HEK293 (cell line): ENCODE results near the gene ZBTB20.

Source experiments
- CTCF ChIA-PET: fragments of 350-600 bp; formaldehyde crosslinking; extraction: SDS; loops from one replicate; lab custom pipeline; 2021; ENCODE audit warnings: antibody characterized with exemption; lab: Yijun Ruan, JAX
- POLR2A ChIA-PET: fragments of 300-600 bp; formaldehyde crosslinking; extraction: SDS; loops from one replicate; lab custom pipeline; 2020; ENCODE audit warnings: antibody characterized with exemption, inconsistent platforms; lab: Yijun Ruan, JAX
- H3K27ac ChIP-seq: fragments of 200-500 bp; sonication (Bioruptor generic); 2 replicates; pipeline ENCODE4 v1.5.1; 2014; ENCODE audit warnings: low read depth, low read length, control low read depth, inconsistent platforms; ENCODE audit errors: extremely low read depth
- H3K36me3 ChIP-seq, 2 experiments: fragments of 200-500 bp in 1 of 2; sonication (Bioruptor generic) in 1 of 2; 1 replicate in 1 of 2; 2 replicates in 1 of 2; pipeline ENCODE4 v1.5.1; 2014 to 2017; ENCODE audit warnings: inconsistent platforms in 2 of 2, low read length in 2 of 2; ENCODE audit not compliant: control insufficient read depth in 2 of 2, insufficient read depth in 1 of 2
- H3K4me1 ChIP-seq: fragments of 200-500 bp; sonication (Bioruptor generic); 2 replicates; pipeline ENCODE4 v1.5.1; 2014; ENCODE audit warnings: mild to moderate bottlenecking, low read length, inconsistent platforms; ENCODE audit not compliant: control insufficient read depth, insufficient read depth
- H3K4me3 ChIP-seq: 2 replicates; pipeline ENCODE4 v1.5.1; 2011; ENCODE audit warnings: low read depth, mild to moderate bottlenecking, control low read depth, low read length, moderate library complexity
- H3K9me3 ChIP-seq: fragments of 200-500 bp; sonication (Bioruptor generic); 2 replicates; pipeline ENCODE4 v1.5.1; 2014; ENCODE audit warnings: low read depth, low read length, inconsistent platforms; ENCODE audit not compliant: control insufficient read depth, insufficient read depth
- GLIS1 ChIP-seq: fragments of 450-650 bp; formaldehyde crosslinking; IDR thresholded peaks from 2 replicates; pipeline ENCODE4 v1.5.1; 2016; ENCODE audit warnings: missing biosample characterization, missing genetic modification characterization
- HOXC10 ChIP-seq: sonication (generic); formaldehyde crosslinking; IDR thresholded peaks from 2 replicates; pipeline ENCODE4 v1.8.1; 2023; ENCODE audit warnings: mild to moderate bottlenecking, missing genetic modification reagents
- KLF10 ChIP-seq: fragments of 450-650 bp; IDR thresholded peaks from 2 replicates; pipeline ENCODE4 v1.5.1; 2018; ENCODE audit warnings: missing biosample characterization, mild to moderate bottlenecking, missing genetic modification characterization
- OSR2 ChIP-seq: fragments of 450-650 bp; formaldehyde crosslinking; IDR thresholded peaks from 2 replicates; pipeline ENCODE4 v1.5.1; 2016; ENCODE audit warnings: missing biosample characterization, missing genetic modification characterization
- SP3 ChIP-seq: fragments of 450-650 bp; formaldehyde crosslinking; IDR thresholded peaks from 2 replicates; pipeline ENCODE4 v1.5.1; 2016; ENCODE audit warnings: missing biosample characterization, missing genetic modification characterization
- ZBTB21 ChIP-seq: fragments of 450-650 bp; formaldehyde crosslinking; IDR thresholded peaks from 2 replicates; pipeline ENCODE4 v1.5.1; 2017; ENCODE audit warnings: missing biosample characterization, missing genetic modification characterization
- ZFP41 ChIP-seq: fragments of 450-650 bp; formaldehyde crosslinking; IDR thresholded peaks from 2 replicates; pipeline ENCODE4 v1.5.1; 2016; ENCODE audit warnings: missing biosample characterization, missing genetic modification characterization, borderline replicate concordance
- ZNF112 ChIP-seq: fragments of 450-650 bp; formaldehyde crosslinking; IDR thresholded peaks from 2 replicates; pipeline ENCODE4 v1.5.0; 2017; ENCODE audit warnings: missing biosample characterization, missing genetic modification characterization
- ZNF184 ChIP-seq: fragments of 450-650 bp; IDR thresholded peaks from 2 replicates; pipeline ENCODE4 v1.5.1; 2018; ENCODE audit warnings: missing biosample characterization, mild to moderate bottlenecking, missing genetic modification characterization
- ZNF23 ChIP-seq: fragments of 450-650 bp; formaldehyde crosslinking; IDR thresholded peaks from 2 replicates; pipeline ENCODE4 v1.5.1; 2016; ENCODE audit warnings: missing biosample characterization, missing genetic modification characterization, borderline replicate concordance
- ZNF302 ChIP-seq: fragments of 450-650 bp; formaldehyde crosslinking; IDR thresholded peaks from 2 replicates; pipeline ENCODE4 v1.5.1; 2016; ENCODE audit warnings: missing biosample characterization, missing genetic modification characterization, low read depth
- ZNF350 ChIP-seq: fragments of 450-650 bp; formaldehyde crosslinking; IDR thresholded peaks from 2 replicates; pipeline ENCODE4 v1.5.0; 2017; ENCODE audit warnings: missing biosample characterization, mild to moderate bottlenecking, missing genetic modification characterization
- ZNF510 ChIP-seq: fragments of 450-650 bp; formaldehyde crosslinking; IDR thresholded peaks from 2 replicates; pipeline ENCODE4 v1.5.1; 2018; ENCODE audit warnings: mild to moderate bottlenecking, missing genetic modification characterization, missing biosample characterization; ENCODE audit not compliant: insufficient replicate concordance
- ZNF529 ChIP-seq: fragments of 450-650 bp; formaldehyde crosslinking; IDR thresholded peaks from 2 replicates; pipeline ENCODE4 v1.5.1; 2017; ENCODE audit warnings: missing genetic modification characterization, missing biosample characterization; ENCODE audit not compliant: insufficient replicate concordance
- ZNF544 ChIP-seq: fragments of 450-650 bp; formaldehyde crosslinking; IDR thresholded peaks from 2 replicates; pipeline ENCODE4 v1.5.0; 2017; ENCODE audit warnings: missing biosample characterization, missing genetic modification characterization
- ZNF549 ChIP-seq: fragments of 450-650 bp; IDR thresholded peaks from 2 replicates; pipeline ENCODE4 v1.5.1; 2018; ENCODE audit warnings: missing biosample characterization, missing genetic modification characterization, mild to moderate bottlenecking, inconsistent platforms, moderate library complexity
- ZNF837 ChIP-seq: fragments of 450-650 bp; formaldehyde crosslinking; IDR thresholded peaks from 2 replicates; pipeline ENCODE4 v1.5.1; 2016; ENCODE audit warnings: missing biosample characterization, missing genetic modification characterization
- TF ChIP-seq, protein P1 (sequence below): fragments of 450-650 bp; formaldehyde crosslinking; IDR thresholded peaks from 2 replicates; pipeline ENCODE4 v1.5.1; 2016; ENCODE audit warnings: missing biosample characterization, missing genetic modification characterization
- TF ChIP-seq, protein P2 (sequence below): fragments of 450-650 bp; formaldehyde crosslinking; IDR thresholded peaks from 2 replicates; pipeline ENCODE4 v1.5.1; 2016; ENCODE audit warnings: missing biosample characterization, missing genetic modification characterization
- TF ChIP-seq, protein P3 (sequence below): fragments of 450-650 bp; formaldehyde crosslinking; IDR thresholded peaks from 2 replicates; pipeline ENCODE4 v1.5.1; 2016; ENCODE audit warnings: missing biosample characterization, missing genetic modification characterization, low read depth
- TF ChIP-seq, protein P4 (sequence below): fragments of 450-650 bp; formaldehyde crosslinking; IDR thresholded peaks from 2 replicates; pipeline ENCODE4 v1.5.1; 2016; ENCODE audit warnings: missing biosample characterization, missing genetic modification characterization
- TF ChIP-seq, protein P5 (sequence below): fragments of 450-650 bp; formaldehyde crosslinking; IDR thresholded peaks from 2 replicates; pipeline ENCODE4 v1.5.1; 2017; ENCODE audit warnings: missing biosample characterization, missing genetic modification characterization

ZBTB20 gene

DNA sequence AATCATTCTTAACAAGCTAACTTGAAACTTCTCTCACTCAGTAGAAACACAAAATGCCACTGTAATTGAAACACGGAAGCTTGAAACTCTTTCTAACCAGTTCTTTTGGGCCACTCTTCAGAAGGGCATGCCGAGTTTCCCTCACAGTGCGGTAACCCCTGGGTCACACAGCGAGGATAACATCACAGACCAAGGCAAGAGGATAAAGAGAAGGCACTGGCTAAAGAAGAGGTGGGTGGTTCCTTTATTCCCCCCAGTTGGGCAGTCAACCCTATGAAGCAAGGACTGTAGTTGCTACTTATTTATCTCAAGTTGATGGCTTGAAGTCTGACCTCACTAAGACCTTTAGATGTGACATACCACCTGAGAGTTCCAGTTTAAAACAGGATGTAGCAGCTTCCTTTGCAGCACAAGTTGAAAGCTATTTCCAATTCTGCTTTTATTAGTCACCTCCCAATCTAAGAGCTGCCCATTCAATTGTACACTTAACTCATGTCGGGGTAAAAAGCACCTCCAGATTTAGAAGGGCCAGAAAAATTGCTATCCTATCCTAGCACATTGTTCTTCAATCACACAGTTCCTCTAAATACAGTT lies 580.8 kb downstream of the ZBTB20 start:
- ChIA-PET POLR2A (no interaction called here), CTCF (no interaction called here)
- Histone ChIP-seq H3K27ac (no peak overlapping the region), H3K36me3 (no peaks in the 10 kb centered on the region), H3K9me3 (no peaks in the 10 kb centered on the region), H3K4me3 (no peak overlapping the region), H3K4me1 (no peaks in the 10 kb centered on the region)
- TF ChIP-seq ZNF837 (tag by site-specific recombination), result no peak
- TF ChIP-seq, protein P1, sequence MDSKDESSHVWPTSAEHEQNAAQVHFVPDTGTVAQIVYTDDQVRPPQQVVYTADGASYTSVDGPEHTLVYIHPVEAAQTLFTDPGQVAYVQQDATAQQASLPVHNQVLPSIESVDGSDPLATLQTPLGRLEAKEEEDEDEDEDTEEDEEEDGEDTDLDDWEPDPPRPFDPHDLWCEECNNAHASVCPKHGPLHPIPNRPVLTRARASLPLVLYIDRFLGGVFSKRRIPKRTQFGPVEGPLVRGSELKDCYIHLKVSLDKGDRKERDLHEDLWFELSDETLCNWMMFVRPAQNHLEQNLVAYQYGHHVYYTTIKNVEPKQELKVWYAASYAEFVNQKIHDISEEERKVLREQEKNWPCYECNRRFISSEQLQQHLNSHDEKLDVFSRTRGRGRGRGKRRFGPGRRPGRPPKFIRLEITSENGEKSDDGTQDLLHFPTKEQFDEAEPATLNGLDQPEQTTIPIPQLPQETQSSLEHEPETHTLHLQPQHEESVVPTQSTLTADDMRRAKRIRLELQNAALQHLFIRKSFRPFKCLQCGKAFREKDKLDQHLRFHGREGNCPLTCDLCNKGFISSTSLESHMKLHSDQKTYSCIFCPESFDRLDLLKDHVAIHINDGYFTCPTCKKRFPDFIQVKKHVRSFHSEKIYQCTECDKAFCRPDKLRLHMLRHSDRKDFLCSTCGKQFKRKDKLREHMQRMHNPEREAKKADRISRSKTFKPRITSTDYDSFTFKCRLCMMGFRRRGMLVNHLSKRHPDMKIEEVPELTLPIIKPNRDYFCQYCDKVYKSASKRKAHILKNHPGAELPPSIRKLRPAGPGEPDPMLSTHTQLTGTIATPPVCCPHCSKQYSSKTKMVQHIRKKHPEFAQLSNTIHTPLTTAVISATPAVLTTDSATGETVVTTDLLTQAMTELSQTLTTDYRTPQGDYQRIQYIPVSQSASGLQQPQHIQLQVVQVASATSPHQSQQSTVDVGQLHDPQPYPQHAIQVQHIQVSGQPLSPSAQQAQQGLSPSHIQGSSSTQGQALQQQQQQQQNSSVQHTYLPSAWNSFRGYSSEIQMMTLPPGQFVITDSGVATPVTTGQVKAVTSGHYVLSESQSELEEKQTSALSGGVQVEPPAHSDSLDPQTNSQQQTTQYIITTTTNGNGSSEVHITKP (tag by site-specific recombination), result no peak
- TF ChIP-seq ZNF302, result no peak
- no peak for TF ChIP-seq ZBTB21 (tag by site-specific recombination)
- no peak for TF ChIP-seq ZNF529 (tag by site-specific recombination)
- TF ChIP-seq, protein P2, sequence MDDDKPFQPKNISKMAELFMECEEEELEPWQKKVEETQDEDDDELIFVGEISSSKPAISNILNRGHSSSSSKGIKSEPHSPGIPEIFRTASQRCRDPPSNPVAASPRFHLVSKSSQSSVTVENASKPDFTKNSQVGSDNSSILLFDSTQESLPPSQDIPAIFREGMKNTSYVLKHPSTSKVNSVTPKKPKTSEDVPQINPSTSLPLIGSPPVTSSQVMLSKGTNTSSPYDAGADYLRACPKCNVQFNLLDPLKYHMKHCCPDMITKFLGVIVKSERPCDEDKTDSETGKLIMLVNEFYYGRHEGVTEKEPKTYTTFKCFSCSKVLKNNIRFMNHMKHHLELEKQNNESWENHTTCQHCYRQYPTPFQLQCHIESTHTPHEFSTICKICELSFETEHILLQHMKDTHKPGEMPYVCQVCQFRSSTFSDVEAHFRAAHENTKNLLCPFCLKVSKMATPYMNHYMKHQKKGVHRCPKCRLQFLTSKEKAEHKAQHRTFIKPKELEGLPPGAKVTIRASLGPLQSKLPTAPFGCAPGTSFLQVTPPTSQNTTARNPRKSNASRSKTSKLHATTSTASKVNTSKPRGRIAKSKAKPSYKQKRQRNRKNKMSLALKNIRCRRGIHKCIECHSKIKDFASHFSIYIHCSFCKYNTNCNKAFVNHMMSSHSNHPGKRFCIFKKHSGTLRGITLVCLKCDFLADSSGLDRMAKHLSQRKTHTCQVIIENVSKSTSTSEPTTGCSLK (tag by site-specific recombination), result no peak
- TF ChIP-seq, protein P3, sequence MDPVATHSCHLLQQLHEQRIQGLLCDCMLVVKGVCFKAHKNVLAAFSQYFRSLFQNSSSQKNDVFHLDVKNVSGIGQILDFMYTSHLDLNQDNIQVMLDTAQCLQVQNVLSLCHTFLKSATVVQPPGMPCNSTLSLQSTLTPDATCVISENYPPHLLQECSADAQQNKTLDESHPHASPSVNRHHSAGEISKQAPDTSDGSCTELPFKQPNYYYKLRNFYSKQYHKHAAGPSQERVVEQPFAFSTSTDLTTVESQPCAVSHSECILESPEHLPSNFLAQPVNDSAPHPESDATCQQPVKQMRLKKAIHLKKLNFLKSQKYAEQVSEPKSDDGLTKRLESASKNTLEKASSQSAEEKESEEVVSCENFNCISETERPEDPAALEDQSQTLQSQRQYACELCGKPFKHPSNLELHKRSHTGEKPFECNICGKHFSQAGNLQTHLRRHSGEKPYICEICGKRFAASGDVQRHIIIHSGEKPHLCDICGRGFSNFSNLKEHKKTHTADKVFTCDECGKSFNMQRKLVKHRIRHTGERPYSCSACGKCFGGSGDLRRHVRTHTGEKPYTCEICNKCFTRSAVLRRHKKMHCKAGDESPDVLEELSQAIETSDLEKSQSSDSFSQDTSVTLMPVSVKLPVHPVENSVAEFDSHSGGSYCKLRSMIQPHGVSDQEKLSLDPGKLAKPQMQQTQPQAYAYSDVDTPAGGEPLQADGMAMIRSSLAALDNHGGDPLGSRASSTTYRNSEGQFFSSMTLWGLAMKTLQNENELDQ, result no peak
- no peak for TF ChIP-seq ZNF549 (tag by site-specific recombination)
- TF ChIP-seq KLF10 (tag by site-specific recombination), result no peak

DNA sequence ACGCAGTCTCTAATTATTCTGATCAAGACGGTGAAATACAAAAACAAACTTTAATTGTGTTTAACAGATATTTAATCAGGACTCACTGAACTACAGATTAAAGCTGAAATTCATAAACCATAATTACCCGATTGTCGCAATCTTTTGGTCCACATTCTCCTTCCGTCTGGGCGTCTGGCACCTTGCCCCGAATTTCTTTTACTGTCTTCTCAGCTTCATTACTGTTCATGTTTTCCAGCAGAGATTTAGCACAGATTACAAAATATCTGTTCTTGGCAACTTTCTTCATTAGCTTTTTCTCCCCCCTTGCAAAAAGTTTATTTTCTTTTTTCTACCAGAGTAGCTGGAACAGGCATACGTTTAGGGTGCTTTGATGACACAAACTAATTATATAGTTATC lies 581.9 kb downstream of the ZBTB20 start:
- POLR2A ChIA-PET, result no interaction called here
- Histone ChIP-seq H3K27ac (no peak overlapping the region), H3K4me3 (no peak overlapping the region), H3K36me3 (no peaks in the 10 kb centered on the region), H3K4me1 (no peaks in the 10 kb centered on the region), H3K9me3 (no peaks in the 10 kb centered on the region)
- TF ChIP-seq ZNF350, result no peak
- no peak for TF ChIP-seq ZFP41 (tag by site-specific recombination)
- TF ChIP-seq ZNF184 (tag by site-specific recombination), result no peak
- CTCF ChIA-PET, result no interaction called here

DNA sequence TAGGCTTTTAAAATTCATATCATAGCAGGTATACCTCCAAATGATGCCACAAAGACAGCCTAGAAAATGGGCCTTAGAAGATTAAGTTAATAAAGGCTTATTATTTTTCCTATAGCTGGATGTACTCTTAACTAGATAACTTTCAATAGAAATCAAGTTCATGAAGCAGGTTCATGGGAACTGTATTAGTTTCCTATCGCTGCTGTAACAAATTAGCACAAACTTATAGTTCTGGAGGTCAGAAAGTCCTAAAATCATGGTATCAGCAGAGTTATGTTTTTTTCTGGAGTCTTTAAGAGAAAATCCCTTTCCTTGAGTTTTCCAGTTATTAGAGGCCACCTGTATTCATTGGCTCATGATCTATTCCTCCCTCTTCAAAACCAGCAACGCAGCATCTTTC lies 583.4 kb downstream of the ZBTB20 start:
- H3K4me3 ChIP-seq, result no peak overlapping the region
- POLR2A ChIA-PET, result no interaction called here
- no peaks in the 10 kb centered on the region for H3K36me3 ChIP-seq
- H3K9me3 ChIP-seq, result no peaks in the 10 kb centered on the region
- no peaks in the 10 kb centered on the region for H3K4me1 ChIP-seq
- CTCF ChIA-PET, result no interaction called here
- H3K27ac ChIP-seq, result no peak overlapping the region
- TF ChIP-seq, protein P4, sequence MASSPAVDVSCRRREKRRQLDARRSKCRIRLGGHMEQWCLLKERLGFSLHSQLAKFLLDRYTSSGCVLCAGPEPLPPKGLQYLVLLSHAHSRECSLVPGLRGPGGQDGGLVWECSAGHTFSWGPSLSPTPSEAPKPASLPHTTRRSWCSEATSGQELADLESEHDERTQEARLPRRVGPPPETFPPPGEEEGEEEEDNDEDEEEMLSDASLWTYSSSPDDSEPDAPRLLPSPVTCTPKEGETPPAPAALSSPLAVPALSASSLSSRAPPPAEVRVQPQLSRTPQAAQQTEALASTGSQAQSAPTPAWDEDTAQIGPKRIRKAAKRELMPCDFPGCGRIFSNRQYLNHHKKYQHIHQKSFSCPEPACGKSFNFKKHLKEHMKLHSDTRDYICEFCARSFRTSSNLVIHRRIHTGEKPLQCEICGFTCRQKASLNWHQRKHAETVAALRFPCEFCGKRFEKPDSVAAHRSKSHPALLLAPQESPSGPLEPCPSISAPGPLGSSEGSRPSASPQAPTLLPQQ (tag by site-specific recombination), result no peak
- no peak for TF ChIP-seq ZNF549 (tag by site-specific recombination)
- no peak for TF ChIP-seq OSR2 (tag by site-specific recombination)
- no peak for TF ChIP-seq ZNF510 (tag by site-specific recombination)
- TF ChIP-seq, protein P5, sequence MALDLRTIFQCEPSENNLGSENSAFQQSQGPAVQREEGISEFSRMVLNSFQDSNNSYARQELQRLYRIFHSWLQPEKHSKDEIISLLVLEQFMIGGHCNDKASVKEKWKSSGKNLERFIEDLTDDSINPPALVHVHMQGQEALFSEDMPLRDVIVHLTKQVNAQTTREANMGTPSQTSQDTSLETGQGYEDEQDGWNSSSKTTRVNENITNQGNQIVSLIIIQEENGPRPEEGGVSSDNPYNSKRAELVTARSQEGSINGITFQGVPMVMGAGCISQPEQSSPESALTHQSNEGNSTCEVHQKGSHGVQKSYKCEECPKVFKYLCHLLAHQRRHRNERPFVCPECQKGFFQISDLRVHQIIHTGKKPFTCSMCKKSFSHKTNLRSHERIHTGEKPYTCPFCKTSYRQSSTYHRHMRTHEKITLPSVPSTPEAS (tag by site-specific recombination), result no peak
- no peak for TF ChIP-seq HOXC10 (CRISPR knock-in tag)
- no peak for TF ChIP-seq ZNF23 (tag by site-specific recombination)
- TF ChIP-seq GLIS1 (tag by site-specific recombination), result no peak
- no peak for TF ChIP-seq ZNF112
- TF ChIP-seq ZNF544 (tag by site-specific recombination), result no peak
- TF ChIP-seq SP3, result no peak
